Body of pancreas (tissue), 4 donors: ENCODE measurements around the gene GRK3.

Experiments used
- POLR2A ChIP-seq, 3 donors: fragments of 450-650 bp; IDR thresholded peaks; one replicate each; pipeline ENCODE4 v1.6.1; 2016; ENCODE audit warnings: antibody characterized with exemption in 3 of 3, mild to moderate bottlenecking in 2 of 3
- TF ChIP-seq, protein P1 (sequence below), 7 experiments: fragments of 450-650 bp in 4 of 7; fragments of 200-600 bp in 3 of 7; sonication (generic) in 3 of 7; IDR thresholded peaks; one replicate each; pipeline ENCODE4 v1.5.1; 2016 to 2019; ENCODE audit warnings: antibody characterized with exemption in 7 of 7

DNA sequence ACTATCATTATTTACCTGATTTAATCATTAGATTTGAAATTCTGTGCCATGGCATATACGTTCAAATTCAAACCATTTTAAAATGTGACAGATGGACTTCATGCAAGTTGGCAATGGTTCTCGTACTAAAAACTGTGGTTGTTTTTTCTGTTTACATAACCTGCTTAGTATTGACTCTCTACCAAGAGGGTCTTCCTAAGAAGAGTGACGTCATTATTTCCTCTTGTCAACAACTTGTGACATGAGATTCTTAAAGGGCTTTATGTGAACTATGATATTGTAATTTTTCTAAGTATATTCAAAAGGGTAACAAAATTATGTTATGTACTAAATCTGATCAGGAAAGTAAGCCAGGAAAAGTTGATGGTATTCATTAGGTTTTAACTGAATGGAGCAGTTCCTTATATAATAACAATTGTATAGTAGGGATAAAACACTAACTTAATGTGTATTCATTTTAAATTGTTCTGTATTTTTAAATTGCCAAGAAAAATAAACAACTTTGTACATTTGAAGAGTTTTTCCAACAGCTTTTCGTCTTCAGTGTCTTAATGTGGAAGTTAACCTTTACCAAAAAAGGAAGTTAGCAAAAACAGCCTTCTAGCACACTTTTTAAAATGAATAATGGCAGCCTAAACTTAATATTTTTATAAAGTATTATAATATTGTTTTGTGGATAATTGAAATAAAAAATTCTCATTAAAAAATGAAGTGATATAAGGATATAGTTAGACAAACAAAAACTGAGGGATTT, 87.0 kb downstream of the GRK3 start:
- TF ChIP-seq, protein P1, sequence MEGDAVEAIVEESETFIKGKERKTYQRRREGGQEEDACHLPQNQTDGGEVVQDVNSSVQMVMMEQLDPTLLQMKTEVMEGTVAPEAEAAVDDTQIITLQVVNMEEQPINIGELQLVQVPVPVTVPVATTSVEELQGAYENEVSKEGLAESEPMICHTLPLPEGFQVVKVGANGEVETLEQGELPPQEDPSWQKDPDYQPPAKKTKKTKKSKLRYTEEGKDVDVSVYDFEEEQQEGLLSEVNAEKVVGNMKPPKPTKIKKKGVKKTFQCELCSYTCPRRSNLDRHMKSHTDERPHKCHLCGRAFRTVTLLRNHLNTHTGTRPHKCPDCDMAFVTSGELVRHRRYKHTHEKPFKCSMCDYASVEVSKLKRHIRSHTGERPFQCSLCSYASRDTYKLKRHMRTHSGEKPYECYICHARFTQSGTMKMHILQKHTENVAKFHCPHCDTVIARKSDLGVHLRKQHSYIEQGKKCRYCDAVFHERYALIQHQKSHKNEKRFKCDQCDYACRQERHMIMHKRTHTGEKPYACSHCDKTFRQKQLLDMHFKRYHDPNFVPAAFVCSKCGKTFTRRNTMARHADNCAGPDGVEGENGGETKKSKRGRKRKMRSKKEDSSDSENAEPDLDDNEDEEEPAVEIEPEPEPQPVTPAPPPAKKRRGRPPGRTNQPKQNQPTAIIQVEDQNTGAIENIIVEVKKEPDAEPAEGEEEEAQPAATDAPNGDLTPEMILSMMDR (IDR thresholded peaks at IDR 0.05): no peak
- no peak for TF ChIP-seq POLR2A (IDR thresholded peaks at IDR 0.05)
